B cell (primary cell): ENCODE data around the gene MEGF8. TPM values are rescaled to one million over a fixed set of nuclear protein-coding genes. Genes with fewer than 3 reads are reported as not detected.

Experiments
- ATAC-seq: fragments of 200-7000 bp; cut with Tn5 transposase; one replicate; pipeline ENCODE4 v1.10.0; 2021; ENCODE audit warnings: low read depth, mild to moderate bottlenecking, moderate number of reproducible peaks, moderate library complexity
- CTCF ChIA-PET: fragments of 350-600 bp; sonication (Branson Sonifier 250); formaldehyde crosslinking; loops from one replicate; lab custom pipeline; 2021; ENCODE audit warnings: antibody characterized with exemption, inconsistent platforms; lab: Charles Lee
- POLR2A ChIA-PET: fragments of 350-600 bp; sonication (Branson Sonifier 250); formaldehyde crosslinking; loops from one replicate; lab custom pipeline; 2021; ENCODE audit warnings: antibody characterized with exemption; lab: Charles Lee
- DNase-seq: peaks from one replicate; pipeline ENCODE4 v3.0.0; 2013
- H2AFZ ChIP-seq: 2 replicates; pipeline ENCODE4 v1.6.1; 2012; ENCODE audit warnings: mild to moderate bottlenecking, low read depth, low read length; ENCODE audit not compliant: insufficient read depth, poor library complexity, severe bottlenecking
- H3K27ac ChIP-seq, 2 donors: 1 replicate in 1 of 2; 2 replicates in 1 of 2; pipeline ENCODE4 v1.5.1; 2012 to 2013; ENCODE audit warnings: low read length in 2 of 2, mild to moderate bottlenecking in 2 of 2, moderate library complexity in 1 of 2
- H3K27me3 ChIP-seq, 4 experiments: fragments of 200-600 bp in 1 of 4; sonication (generic) in 1 of 4; replicated peaks in 1 of 4; 1 replicate in 2 of 4; 2 replicates in 2 of 4; pipeline versions ENCODE4 v1.6.1 to v1.7.0; 2013 to 2016; ENCODE audit warnings: low read length in 3 of 4, mild to moderate bottlenecking in 2 of 4, mixed read lengths in 1 of 4, moderate library complexity in 1 of 4; ENCODE audit not compliant: insufficient read depth in 4 of 4, control insufficient read depth in 3 of 4; ENCODE audit errors: control extremely low read depth in 1 of 4
- H3K36me3 ChIP-seq, 2 experiments: replicated peaks in 1 of 2; 1 replicate in 1 of 2; 2 replicates in 1 of 2; pipeline versions ENCODE4 v1.6.1 to v1.7.1; 2013; ENCODE audit warnings: low read length in 1 of 2; ENCODE audit not compliant: insufficient read depth in 2 of 2, control insufficient read depth in 1 of 2; ENCODE audit errors: control extremely low read depth in 1 of 2, extremely low read depth in 1 of 2
- H3K4me1 ChIP-seq, 2 donors: fragments of 200-600 bp in 1 of 2; sonication (generic) in 1 of 2; 1 replicate in 1 of 2; 2 replicates in 1 of 2; pipeline versions ENCODE4 v1.5.1 to v1.6.1; 2013 to 2017; ENCODE audit warnings: low read length in 2 of 2; ENCODE audit not compliant: control insufficient read depth in 2 of 2, insufficient read depth in 2 of 2
- H3K4me2 ChIP-seq: replicated peaks from 2 replicates; pipeline ENCODE3; 2012; ENCODE audit warnings: mild to moderate bottlenecking, low read depth, low read length; ENCODE audit not compliant: poor library complexity, severe bottlenecking
- H3K4me3 ChIP-seq, 5 experiments: fragments of 200-600 bp in 1 of 5; sonication (generic) in 1 of 5; 1 replicate in 3 of 5; 2 replicates in 2 of 5; pipeline versions ENCODE4 v1.5.1 to v1.7.0; 2011 to 2016; ENCODE audit warnings: low read length in 4 of 5, mild to moderate bottlenecking in 4 of 5, low read depth in 2 of 5, control low read depth in 1 of 5, moderate library complexity in 1 of 5; ENCODE audit not compliant: insufficient read depth in 1 of 5; ENCODE audit errors: control extremely low read depth in 1 of 5, extremely low read depth in 1 of 5
- H3K79me2 ChIP-seq: fragments of 200-600 bp; sonication (generic); one replicate; pipeline ENCODE4 v1.6.0; 2016; ENCODE audit warnings: low read length; ENCODE audit not compliant: control insufficient read depth, insufficient read depth
- H3K9ac ChIP-seq: fragments of 200-600 bp; sonication (generic); 2 replicates; pipeline ENCODE4 v1.6.1; 2017; ENCODE audit warnings: mild to moderate bottlenecking, low read length, moderate library complexity
- H3K9me3 ChIP-seq, 3 donors: one replicate each; pipeline versions ENCODE4 v1.6.1 to v1.7.1; 2013; ENCODE audit warnings: low read length in 2 of 3; ENCODE audit not compliant: control insufficient read depth in 2 of 3, insufficient read depth in 1 of 3; ENCODE audit errors: control extremely low read depth in 1 of 3
- H4K20me1 ChIP-seq: 2 replicates; pipeline ENCODE4 v1.6.0; 2012; ENCODE audit warnings: mild to moderate bottlenecking, low read length; ENCODE audit not compliant: insufficient read depth, control insufficient read depth, poor library complexity, severe bottlenecking
- H3K27ac Mint-ChIP-seq: one replicate; pipeline ENCODE4 v1.8.0; 2021; ENCODE audit warnings: mixed read lengths
- H3K27me3 Mint-ChIP-seq: one replicate; pipeline ENCODE4 v1.8.0; 2021; ENCODE audit warnings: mixed read lengths
- H3K4me1 Mint-ChIP-seq: one replicate; pipeline ENCODE4 v1.8.0; 2021; ENCODE audit warnings: mixed read lengths
- H3K4me3 Mint-ChIP-seq: one replicate; pipeline ENCODE4 v1.8.0; 2021; ENCODE audit warnings: mixed read lengths
- H3K9me3 Mint-ChIP-seq: one replicate; pipeline ENCODE4 v1.8.0; 2022; ENCODE audit warnings: mixed read lengths; ENCODE audit not compliant: insufficient read depth
- EZH2 ChIP-seq: IDR thresholded peaks from 2 replicates; pipeline ENCODE4 v1.6.1; 2012; ENCODE audit warnings: borderline replicate concordance, low read depth, mild to moderate bottlenecking, moderate library complexity, low read length; ENCODE audit not compliant: insufficient read depth, poor library complexity, severe bottlenecking
- WGBS: methylation state at CpG from one replicate; pipeline ENCODE4 v1.1.5; 2013; ENCODE audit warnings: missing lambda C conversion rate; ENCODE audit not compliant: insufficient coverage; 5-methylcytosine and 5-hydroxymethylcytosine counted together
- intact Hi-C: fragments of 100-400 bp; cut with micrococcal nuclease; formaldehyde crosslinking; loops from one replicate; pipeline ENCODE4 v1.10.0; 2022
- polyA plus RNA-seq: library from polyadenylated mRNA; depleted of rRNA; stranded (reverse); fragments of >200 nt; gene quantifications from 2 replicates; pipeline ENCODE4 v1.2.3, GENCODE V29; 2012
- total RNA-seq, 2 donors: library from RNA; stranded (reverse); fragments of 120-200 nt in 1 of 2; gene quantifications; 1 replicate in 1 of 2; 2 replicates in 1 of 2; pipeline versions ENCODE4 v1.2.3 to v1.2.4, GENCODE V29; 2013 to 2022
- TF ChIP-seq, protein P1 (sequence below): fragments of 200-600 bp; IDR thresholded peaks from one replicate; pipeline ENCODE4 v1.8.0; 2022; ENCODE audit warnings: antibody characterized with exemption, mild to moderate bottlenecking

Gene MEGF8
- total and polyA plus RNA-seq, 2 donors (not counting 1 experiment from before 2014, with no cell fraction given) = 8.2 to 26.5 TPM

DNA sequence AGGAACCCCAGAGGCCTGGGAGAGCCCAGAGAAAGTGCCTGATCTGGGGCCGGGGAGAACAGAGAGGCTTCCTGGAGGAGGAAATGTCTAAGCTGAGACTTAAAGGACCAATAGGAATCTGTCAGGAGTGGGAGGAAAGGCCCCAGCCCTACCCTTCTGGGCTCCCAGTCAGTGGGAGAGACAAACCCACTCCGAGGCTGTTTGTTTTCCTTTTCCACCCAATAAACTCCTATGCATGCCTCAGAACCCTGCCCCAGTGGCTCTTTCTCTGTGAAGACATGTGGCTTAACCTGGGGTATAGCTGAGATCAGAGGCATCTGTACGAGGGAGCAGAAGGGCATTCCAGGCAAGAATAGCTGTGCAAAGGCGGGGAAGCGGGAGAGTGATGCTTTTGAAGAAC is 1.9 kb downstream of the MEGF8 start:
- POLR2A ChIA-PET = no interaction called here
- no peak overlapping the region for H2AFZ ChIP-seq
- peaks cover 0 to 16% (median 3%) of the 10 kb centered on the region in 4 experiments for H3K27me3 ChIP-seq
- intact Hi-C loops = no loop called here
- Mint-ChIP-seq H3K27me3 (peaks cover 10% of the 10 kb centered on the region), H3K9me3 (no peaks in the 10 kb centered on the region), H3K27ac (peak overlapping the region; percentile 8), H3K4me3 (no peak overlapping the region), H3K4me1 (peaks cover 22% of the 10 kb centered on the region)
- H3K4me1 ChIP-seq = peaks cover 28 to 31% of the 10 kb centered on the region in 2 donors
- no peaks in the 10 kb centered on the region for H4K20me1 ChIP-seq
- no peak overlapping the region for H3K4me2 ChIP-seq
- WGBS = 100% methylated on average over 3 of the region's 5 CpGs
- TF ChIP-seq EZH2 = no peak
- TF ChIP-seq, protein P1, sequence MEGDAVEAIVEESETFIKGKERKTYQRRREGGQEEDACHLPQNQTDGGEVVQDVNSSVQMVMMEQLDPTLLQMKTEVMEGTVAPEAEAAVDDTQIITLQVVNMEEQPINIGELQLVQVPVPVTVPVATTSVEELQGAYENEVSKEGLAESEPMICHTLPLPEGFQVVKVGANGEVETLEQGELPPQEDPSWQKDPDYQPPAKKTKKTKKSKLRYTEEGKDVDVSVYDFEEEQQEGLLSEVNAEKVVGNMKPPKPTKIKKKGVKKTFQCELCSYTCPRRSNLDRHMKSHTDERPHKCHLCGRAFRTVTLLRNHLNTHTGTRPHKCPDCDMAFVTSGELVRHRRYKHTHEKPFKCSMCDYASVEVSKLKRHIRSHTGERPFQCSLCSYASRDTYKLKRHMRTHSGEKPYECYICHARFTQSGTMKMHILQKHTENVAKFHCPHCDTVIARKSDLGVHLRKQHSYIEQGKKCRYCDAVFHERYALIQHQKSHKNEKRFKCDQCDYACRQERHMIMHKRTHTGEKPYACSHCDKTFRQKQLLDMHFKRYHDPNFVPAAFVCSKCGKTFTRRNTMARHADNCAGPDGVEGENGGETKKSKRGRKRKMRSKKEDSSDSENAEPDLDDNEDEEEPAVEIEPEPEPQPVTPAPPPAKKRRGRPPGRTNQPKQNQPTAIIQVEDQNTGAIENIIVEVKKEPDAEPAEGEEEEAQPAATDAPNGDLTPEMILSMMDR = no peak
- no peak overlapping the region for H3K9ac ChIP-seq
- CTCF ChIA-PET = interaction anchor here (0.6 to 1.4 kb wide), 5 partner anchors 8 to 163 kb away, joined by 3 to 4 read pairs (median 3); partner anchors contain the start of genes PAFAH1B3 and PRR19
- peaks cover 44% of the 10 kb centered on the region for H3K79me2 ChIP-seq
- no peak for DNase-seq
- no peaks in the 10 kb centered on the region for H3K9me3 ChIP-seq
- H3K36me3 ChIP-seq = no peaks in the 10 kb centered on the region
- H3K4me3 ChIP-seq = no peak overlapping the region
- no peak overlapping the region for H3K27ac ChIP-seq
- no peak for ATAC-seq

DNA sequence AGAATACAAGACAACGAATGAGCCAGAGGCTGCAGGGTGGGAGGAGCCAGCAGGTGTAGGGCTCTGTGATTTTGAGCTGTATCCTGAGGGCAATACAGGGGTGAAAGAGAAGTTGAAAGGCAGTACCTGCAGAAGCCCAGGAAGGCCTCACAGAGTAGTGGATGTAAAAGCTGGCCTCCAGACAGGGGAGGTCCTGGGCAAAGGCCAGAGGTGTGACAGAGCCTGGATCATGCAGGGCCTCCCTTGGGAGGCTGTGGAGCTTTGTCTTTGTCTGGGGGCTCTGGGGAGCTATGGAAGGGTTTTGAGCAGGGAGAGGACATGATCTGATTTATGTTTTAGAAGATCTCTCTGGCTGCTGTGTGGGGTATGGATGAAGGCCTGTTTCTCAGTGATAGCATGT is 2.7 kb downstream of the MEGF8 start:
- no peaks in the 10 kb centered on the region for H3K36me3 ChIP-seq
- 78% methylated on average over 1 of the region's 1 CpG for WGBS
- H3K27me3 Mint-ChIP-seq = peaks cover 7% of the 10 kb centered on the region
- no peak overlapping the region for H3K4me2 ChIP-seq
- H4K20me1 ChIP-seq = no peaks in the 10 kb centered on the region
- H3K27me3 ChIP-seq = peaks cover 0 to 14% (median 2%) of the 10 kb centered on the region in 4 experiments
- H3K9me3 Mint-ChIP-seq = no peaks in the 10 kb centered on the region
- no peaks in the 10 kb centered on the region for H3K9me3 ChIP-seq
- H2AFZ ChIP-seq = no peak overlapping the region
- ATAC-seq (no peak), DNase-seq (no peak)
- H3K4me3 Mint-ChIP-seq = no peak overlapping the region
- H3K4me3 ChIP-seq = no peak overlapping the region
- H3K79me2 ChIP-seq = peaks cover 44% of the 10 kb centered on the region
- POLR2A ChIA-PET = interaction anchor here (0.6 to 0.7 kb wide), 2 partner anchors 19 to 71 kb away, joined by 3 to 4 read pairs; no protein-coding TSS in a partner anchor
- CTCF ChIA-PET = interaction anchor here (0.8 to 1.4 kb wide), 2 partner anchors 26 to 58 kb away, joined by 3 to 4 read pairs; partner anchors contain the start of genes PAFAH1B3 and PRR19
- TF ChIP-seq, protein P1 = no peak
- no peak for TF ChIP-seq EZH2
- intact Hi-C loops = no loop called here
- H3K4me1 ChIP-seq = peaks cover 28 to 31% of the 10 kb centered on the region in 2 donors
- no peak overlapping the region for H3K27ac ChIP-seq
- H3K4me1 Mint-ChIP-seq = peaks cover 22% of the 10 kb centered on the region
- H3K9ac ChIP-seq = no peak overlapping the region
- no peak overlapping the region for H3K27ac Mint-ChIP-seq
